ENCODE results near the gene CASP8. TPM values are rescaled to one million over a fixed set of nuclear protein-coding genes. Genes with fewer than 3 reads are reported as not detected.

Gene CASP8
- total RNA-seq, 1 donor, result 23.2 TPM

- Histone ChIP-seq H3K9me3 (ENCODE audit: low read depth, low read length) (no peaks in the 10 kb centered on the region), H2AFZ (ENCODE audit: low read length) (no peak overlapping the region), H3K79me2 (ENCODE audit: insufficient read depth, low read length) (peaks cover 49% of the 10 kb centered on the region), H3K36me3 (ENCODE audit: insufficient read depth, low read length) (no peaks in the 10 kb centered on the region), H3K27me3 (ENCODE audit: insufficient read depth, low read length) (no peaks in the 10 kb centered on the region), H4K20me1 (ENCODE audit: insufficient read depth, low read length) (no peaks in the 10 kb centered on the region), H3K4me3 (ENCODE audit: insufficient read depth, low read length) (no peak overlapping the region), H3K4me1 (ENCODE audit: insufficient read depth, low read length) (peaks cover 36% of the 10 kb centered on the region), H3K4me2 (ENCODE audit: insufficient read depth, low read length) (peak overlapping the region; percentile 23), H3K27ac (ENCODE audit: low read depth, low read length) (no peak overlapping the region)
- peak; percentile 43 for DNase-seq (ENCODE audit: insufficient read length, low spot score, missing footprints)
- TF ChIP-seq CTCF (IDR thresholded peaks at IDR 0.05; ENCODE audit: extremely low read depth, low read depth, low read length), result no peak
These were observed 4.3 kb downstream of the CASP8 start for GRCh38 chr2:201264472-201265173.

- Histone ChIP-seq H3K79me2 (ENCODE audit: insufficient read depth, low read length) (peaks cover 35% of the 10 kb centered on the region), H4K20me1 (ENCODE audit: insufficient read depth, low read length) (no peaks in the 10 kb centered on the region), H3K4me3 (ENCODE audit: insufficient read depth, low read length) (no peak overlapping the region), H3K9me3 (ENCODE audit: low read depth, low read length) (no peaks in the 10 kb centered on the region), H3K4me2 (ENCODE audit: insufficient read depth, low read length) (no peak overlapping the region), H3K4me1 (ENCODE audit: insufficient read depth, low read length) (peaks cover 21% of the 10 kb centered on the region), H3K27ac (ENCODE audit: low read depth, low read length) (no peak overlapping the region), H3K27me3 (ENCODE audit: insufficient read depth, low read length) (no peaks in the 10 kb centered on the region), H2AFZ (ENCODE audit: low read length) (no peak overlapping the region), H3K36me3 (ENCODE audit: insufficient read depth, low read length) (no peaks in the 10 kb centered on the region)
- DNase-seq (ENCODE audit: insufficient read length, low spot score, missing footprints), result no peak
- no peak for TF ChIP-seq CTCF (IDR thresholded peaks at IDR 0.05; ENCODE audit: extremely low read depth, low read depth, low read length)
These were observed 6.3 kb downstream of the CASP8 start for GRCh38 chr2:201266629-201267028.

GRCh38 chr2:201267278-201268030 is 7.1 kb downstream of the CASP8 start:
- Histone ChIP-seq H3K4me1 (ENCODE audit: insufficient read depth, low read length) (peaks cover 16% of the 10 kb centered on the region), H3K9me3 (ENCODE audit: low read depth, low read length) (no peaks in the 10 kb centered on the region), H3K79me2 (ENCODE audit: insufficient read depth, low read length) (peaks cover 33% of the 10 kb centered on the region), H2AFZ (ENCODE audit: low read length) (no peak overlapping the region), H3K27ac (ENCODE audit: low read depth, low read length) (no peak overlapping the region), H3K27me3 (ENCODE audit: insufficient read depth, low read length) (no peaks in the 10 kb centered on the region), H4K20me1 (ENCODE audit: insufficient read depth, low read length) (no peaks in the 10 kb centered on the region), H3K36me3 (ENCODE audit: insufficient read depth, low read length) (peaks cover 3% of the 10 kb centered on the region), H3K4me2 (ENCODE audit: insufficient read depth, low read length) (no peak overlapping the region), H3K4me3 (ENCODE audit: insufficient read depth, low read length) (no peak overlapping the region)
- TF ChIP-seq CTCF (IDR thresholded peaks at IDR 0.05; ENCODE audit: extremely low read depth, low read depth, low read length), result no peak
- DNase-seq (ENCODE audit: insufficient read length, low spot score, missing footprints), result no peak

GRCh38 chr2:201269764-201270163 is 9.4 kb downstream of the CASP8 start:
- Histone ChIP-seq H4K20me1 (ENCODE audit: insufficient read depth, low read length) (no peaks in the 10 kb centered on the region), H3K4me2 (ENCODE audit: insufficient read depth, low read length) (no peak overlapping the region), H3K27ac (ENCODE audit: low read depth, low read length) (no peak overlapping the region), H3K79me2 (ENCODE audit: insufficient read depth, low read length) (peaks cover 12% of the 10 kb centered on the region), H2AFZ (ENCODE audit: low read length) (no peak overlapping the region), H3K4me3 (ENCODE audit: insufficient read depth, low read length) (no peak overlapping the region), H3K27me3 (ENCODE audit: insufficient read depth, low read length) (no peaks in the 10 kb centered on the region), H3K36me3 (ENCODE audit: insufficient read depth, low read length) (peaks cover 20% of the 10 kb centered on the region), H3K4me1 (ENCODE audit: insufficient read depth, low read length) (peaks cover 3% of the 10 kb centered on the region), H3K9me3 (ENCODE audit: low read depth, low read length) (no peaks in the 10 kb centered on the region)
- TF ChIP-seq CTCF (IDR thresholded peaks at IDR 0.05; ENCODE audit: extremely low read depth, low read depth, low read length), result no peak
- DNase-seq (ENCODE audit: insufficient read length, low spot score, missing footprints), result no peak

All from osteoblast (primary cell).